ENCODE results near the gene ASMTL. TPM values are rescaled to one million over a fixed set of nuclear protein-coding genes. Genes with fewer than 3 reads are reported as not detected.
"Not testable (repeated sequence)": the region's sequence is repeated elsewhere in the genome, so short reads cannot be mapped to it uniquely, and the experiment has no call there.

ASMTL gene
- total RNA-seq, 1 experiment from 2014 or later = 42.7 TPM

- Histone ChIP-seq H3K36me3 (ENCODE audit: low read depth) (no peaks in the 10 kb centered on the region), H2AFZ (no peak overlapping the region), H3K4me1 (replicated peaks; ENCODE audit: insufficient read depth) (no peaks in the 10 kb centered on the region), H3K9me2 (ENCODE audit: insufficient read depth) (no peaks in the 10 kb centered on the region), H3K4me3 (no peak overlapping the region), H4K20me1 (ENCODE audit: insufficient read depth) (no peaks in the 10 kb centered on the region), H3K27ac (no peak overlapping the region), H3K9me3 (ENCODE audit: insufficient read depth, low read depth) (peaks cover 4% of the 10 kb centered on the region; the same call in 1 of the 2 replicates), H3K4me2 (no peak overlapping the region), H3F3A (ENCODE audit: insufficient read depth, low read depth) (no peaks in the 10 kb centered on the region; the same call in 1 of the 2 replicates), H3K79me2 (ENCODE audit: low read depth) (no peaks in the 10 kb centered on the region), H3K27me3 (ENCODE audit: insufficient read depth, low read depth) (peaks cover 49% of the 10 kb centered on the region)
- BruUV-seq (replicated peaks) = no TSS peak
- TF ChIP-seq CTCF (conservative IDR thresholded peaks at IDR 0.05) = no peak
- no peak for TF ChIP-seq EZH2 (IDR thresholded peaks at IDR 0.05; ENCODE audit: low read depth)
- DNase-seq = no peak
- intact Hi-C loops (cut with micrococcal nuclease; ENCODE audit: unreplicated experiment) = no loop called here
- POLR2A ChIA-PET (ENCODE audit: unreplicated experiment) = no interaction called here
- CTCF ChIA-PET = no interaction called here
These were observed 31.9 kb upstream of the ASMTL start for GRCh38 chrX:1484638-1485019.

- Histone ChIP-seq H3K4me2 (no peak overlapping the region), H3K4me3 (no peak overlapping the region), H4K20me1 (ENCODE audit: insufficient read depth) (no peaks in the 10 kb centered on the region), H3K79me2 (ENCODE audit: low read depth) (no peaks in the 10 kb centered on the region), H3K9me2 (ENCODE audit: insufficient read depth) (no peaks in the 10 kb centered on the region), H3K36me3 (ENCODE audit: low read depth) (no peaks in the 10 kb centered on the region), H3K4me1 (replicated peaks; ENCODE audit: insufficient read depth) (no peaks in the 10 kb centered on the region), H3K27me3 (ENCODE audit: insufficient read depth, low read depth) (peaks cover 55% of the 10 kb centered on the region), H3K9me3 (ENCODE audit: insufficient read depth, low read depth) (peaks cover 4% of the 10 kb centered on the region; the same call in 1 of the 2 replicates), H2AFZ (no peak overlapping the region), H3K27ac (no peak overlapping the region), H3F3A (ENCODE audit: insufficient read depth, low read depth) (no peaks in the 10 kb centered on the region; the same call in 1 of the 2 replicates)
- intact Hi-C loops (cut with micrococcal nuclease; ENCODE audit: unreplicated experiment) = no loop called here
- no peak for TF ChIP-seq CTCF (conservative IDR thresholded peaks at IDR 0.05)
- no peak for TF ChIP-seq EZH2 (IDR thresholded peaks at IDR 0.05; ENCODE audit: low read depth)
- CTCF ChIA-PET = no interaction called here
- BruUV-seq (replicated peaks) = no TSS peak
- DNase-seq = no peak
- POLR2A ChIA-PET (ENCODE audit: unreplicated experiment) = no interaction called here
These were observed 31.3 kb upstream of the ASMTL start for GRCh38 chrX:1483843-1484637.

GRCh38 chrX:1482530-1482928 is 29.8 kb upstream of the ASMTL start:
- intact Hi-C loops (cut with micrococcal nuclease; ENCODE audit: unreplicated experiment); POLR2A ChIA-PET (ENCODE audit: unreplicated experiment); H3K36me3 ChIP-seq (ENCODE audit: low read depth); H4K20me1 ChIP-seq (ENCODE audit: insufficient read depth); H3K9me3 ChIP-seq (ENCODE audit: insufficient read depth, low read depth); DNase-seq; H3K27ac ChIP-seq; H2AFZ ChIP-seq; H3K4me3 ChIP-seq; H3K79me2 ChIP-seq (ENCODE audit: low read depth); H3K4me1 ChIP-seq (replicated peaks; ENCODE audit: insufficient read depth); H3K4me2 ChIP-seq; H3K9me2 ChIP-seq (ENCODE audit: insufficient read depth); BruUV-seq (replicated peaks); CTCF ChIA-PET; H3F3A ChIP-seq (ENCODE audit: insufficient read depth, low read depth): not testable (repeated sequence)
- H3K27me3 ChIP-seq (ENCODE audit: insufficient read depth, low read depth) = peaks cover 59% of the 10 kb centered on the region

Measured in PC-9 (cell line).